GM12878 (cell line): ENCODE data around the gene THTPA. TPM values are rescaled to one million over a fixed set of nuclear protein-coding genes. Genes with fewer than 3 reads are reported as not detected.

Experiments used
- MEF2A ChIP-seq: IDR thresholded peaks from 2 replicates; pipeline ENCODE4 v1.6.1; 2011; ENCODE audit warnings: low read depth, mild to moderate bottlenecking, low read length, moderate library complexity; ENCODE audit not compliant: insufficient read depth
- PML ChIP-seq: IDR thresholded peaks from 2 replicates; pipeline ENCODE4 v1.6.1; 2012; ENCODE audit warnings: low read length, inconsistent platforms
- RELA ChIP-seq: fragments of 450-650 bp; IDR thresholded peaks from 2 replicates; pipeline ENCODE4 v1.8.0; 2014; ENCODE audit warnings: borderline replicate concordance; ENCODE audit not compliant: partially characterized antibody
- SMARCA5 ChIP-seq: fragments of 450-650 bp; IDR thresholded peaks from 2 replicates; pipeline ENCODE4 v1.6.1; 2017; ENCODE audit warnings: mild to moderate bottlenecking
- YY1 ChIP-seq: IDR thresholded peaks from 2 replicates; pipeline ENCODE4 v1.6.1; 2011; ENCODE audit warnings: low read depth, mild to moderate bottlenecking, low read length
- ZNF274 ChIP-seq: IDR thresholded peaks from one replicate; pipeline ENCODE4 v1.8.0; 2011; ENCODE audit not compliant: insufficient read length, insufficient read depth
- polyA plus RNA-seq, 11 experiments: library from polyadenylated mRNA; depleted of rRNA in 4 of 11; unstranded in 6 of 11; stranded (reverse) in 5 of 11; fragments of >200 nt; fragmentation: Nextera tagmentation in 4 of 11; fragmentation: Illumina TruSeq in 1 of 11; extraction: Ambion mirVana in 4 of 11; extraction: Trizol in 1 of 11; gene quantifications; 1 replicate in 1 of 11; 2 replicates in 10 of 11; pipeline versions ENCODE4 v1.2.1 to v1.2.3, GENCODE V29; 2011 to 2016; ENCODE audit warnings: inconsistent platforms in 2 of 11, missing spikeins in 2 of 11, low read depth in 1 of 11
- total RNA-seq, 4 experiments: library from RNA; depleted of rRNA in 3 of 4; stranded (reverse); fragments of >200 nt in 3 of 4; fragmentation: Illumina TruSeq in 1 of 4; extraction: Trizol in 1 of 4; gene quantifications; 2 replicates each; pipeline versions ENCODE4 v1.2.1 to v1.2.3, GENCODE V29; 2013 to 2021
- TF ChIP-seq, protein P1 (sequence below): IDR thresholded peaks from 2 replicates; pipeline ENCODE4 v1.6.1; 2012; ENCODE audit warnings: improper control_type of control experiment, low read depth, low read length; ENCODE audit not compliant: insufficient replicate concordance
- TF ChIP-seq, protein P2 (sequence below): fragments of 450-650 bp; IDR thresholded peaks from 2 replicates; pipeline ENCODE4 v1.6.1; 2016; ENCODE audit warnings: mild to moderate bottlenecking
- TF ChIP-seq, protein P3 (sequence below): IDR thresholded peaks from 2 replicates; pipeline ENCODE4 v1.6.1; 2011; ENCODE audit warnings: mild to moderate bottlenecking, low read depth, low read length, moderate library complexity; ENCODE audit not compliant: insufficient replicate concordance

THTPA gene
- total and polyA plus RNA-seq, 10 of the 15 experiments (the other 5 are each of a cell fraction or from before 2014, with no cell fraction given): 3.1 to 24.9 (median 12.8) TPM

DNA sequence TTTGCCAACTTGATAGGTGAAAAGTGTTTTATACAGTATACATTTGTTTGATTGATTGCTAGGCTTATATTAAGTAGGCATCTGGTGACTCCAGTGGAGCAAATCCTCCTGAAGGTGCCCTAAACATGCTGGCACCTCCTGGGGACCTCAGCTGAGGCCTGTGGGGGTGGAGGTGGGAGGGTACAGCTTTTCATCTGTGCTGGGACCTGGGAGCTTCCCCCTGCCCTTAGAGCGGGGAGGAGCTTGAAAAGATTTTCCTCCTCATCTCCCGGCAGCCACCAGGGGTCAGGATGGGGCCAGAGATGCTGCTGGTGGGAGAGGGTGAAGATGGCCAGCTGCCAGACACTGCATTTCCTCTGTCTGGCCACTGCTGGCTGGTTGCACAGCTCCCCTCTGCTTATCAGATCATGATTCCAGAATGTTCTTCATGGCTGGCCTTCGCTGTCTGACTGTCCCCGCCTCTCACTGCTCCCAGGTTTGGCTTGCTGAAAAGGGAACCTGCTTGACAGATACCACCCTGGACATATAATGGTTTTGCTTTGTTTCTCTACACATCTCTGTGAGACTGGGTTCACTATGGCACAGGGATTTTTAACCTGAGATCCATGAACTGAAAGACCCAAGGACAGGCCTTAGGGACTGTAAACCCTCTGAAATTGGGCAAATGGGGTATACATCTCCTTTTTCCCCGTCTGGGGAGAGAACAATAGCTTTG, 33.0 kb downstream of the THTPA start (continued):
- TF ChIP-seq, protein P1, sequence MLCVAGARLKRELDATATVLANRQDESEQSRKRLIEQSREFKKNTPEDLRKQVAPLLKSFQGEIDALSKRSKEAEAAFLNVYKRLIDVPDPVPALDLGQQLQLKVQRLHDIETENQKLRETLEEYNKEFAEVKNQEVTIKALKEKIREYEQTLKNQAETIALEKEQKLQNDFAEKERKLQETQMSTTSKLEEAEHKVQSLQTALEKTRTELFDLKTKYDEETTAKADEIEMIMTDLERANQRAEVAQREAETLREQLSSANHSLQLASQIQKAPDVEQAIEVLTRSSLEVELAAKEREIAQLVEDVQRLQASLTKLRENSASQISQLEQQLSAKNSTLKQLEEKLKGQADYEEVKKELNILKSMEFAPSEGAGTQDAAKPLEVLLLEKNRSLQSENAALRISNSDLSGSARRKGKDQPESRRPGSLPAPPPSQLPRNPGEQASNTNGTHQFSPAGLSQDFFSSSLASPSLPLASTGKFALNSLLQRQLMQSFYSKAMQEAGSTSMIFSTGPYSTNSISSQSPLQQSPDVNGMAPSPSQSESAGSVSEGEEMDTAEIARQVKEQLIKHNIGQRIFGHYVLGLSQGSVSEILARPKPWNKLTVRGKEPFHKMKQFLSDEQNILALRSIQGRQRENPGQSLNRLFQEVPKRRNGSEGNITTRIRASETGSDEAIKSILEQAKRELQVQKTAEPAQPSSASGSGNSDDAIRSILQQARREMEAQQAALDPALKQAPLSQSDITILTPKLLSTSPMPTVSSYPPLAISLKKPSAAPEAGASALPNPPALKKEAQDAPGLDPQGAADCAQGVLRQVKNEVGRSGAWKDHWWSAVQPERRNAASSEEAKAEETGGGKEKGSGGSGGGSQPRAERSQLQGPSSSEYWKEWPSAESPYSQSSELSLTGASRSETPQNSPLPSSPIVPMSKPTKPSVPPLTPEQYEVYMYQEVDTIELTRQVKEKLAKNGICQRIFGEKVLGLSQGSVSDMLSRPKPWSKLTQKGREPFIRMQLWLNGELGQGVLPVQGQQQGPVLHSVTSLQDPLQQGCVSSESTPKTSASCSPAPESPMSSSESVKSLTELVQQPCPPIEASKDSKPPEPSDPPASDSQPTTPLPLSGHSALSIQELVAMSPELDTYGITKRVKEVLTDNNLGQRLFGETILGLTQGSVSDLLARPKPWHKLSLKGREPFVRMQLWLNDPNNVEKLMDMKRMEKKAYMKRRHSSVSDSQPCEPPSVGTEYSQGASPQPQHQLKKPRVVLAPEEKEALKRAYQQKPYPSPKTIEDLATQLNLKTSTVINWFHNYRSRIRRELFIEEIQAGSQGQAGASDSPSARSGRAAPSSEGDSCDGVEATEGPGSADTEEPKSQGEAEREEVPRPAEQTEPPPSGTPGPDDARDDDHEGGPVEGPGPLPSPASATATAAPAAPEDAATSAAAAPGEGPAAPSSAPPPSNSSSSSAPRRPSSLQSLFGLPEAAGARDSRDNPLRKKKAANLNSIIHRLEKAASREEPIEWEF: no peak
- no peak for TF ChIP-seq ZNF274
- peak; percentile 78 for TF ChIP-seq YY1
- TF ChIP-seq, protein P2, sequence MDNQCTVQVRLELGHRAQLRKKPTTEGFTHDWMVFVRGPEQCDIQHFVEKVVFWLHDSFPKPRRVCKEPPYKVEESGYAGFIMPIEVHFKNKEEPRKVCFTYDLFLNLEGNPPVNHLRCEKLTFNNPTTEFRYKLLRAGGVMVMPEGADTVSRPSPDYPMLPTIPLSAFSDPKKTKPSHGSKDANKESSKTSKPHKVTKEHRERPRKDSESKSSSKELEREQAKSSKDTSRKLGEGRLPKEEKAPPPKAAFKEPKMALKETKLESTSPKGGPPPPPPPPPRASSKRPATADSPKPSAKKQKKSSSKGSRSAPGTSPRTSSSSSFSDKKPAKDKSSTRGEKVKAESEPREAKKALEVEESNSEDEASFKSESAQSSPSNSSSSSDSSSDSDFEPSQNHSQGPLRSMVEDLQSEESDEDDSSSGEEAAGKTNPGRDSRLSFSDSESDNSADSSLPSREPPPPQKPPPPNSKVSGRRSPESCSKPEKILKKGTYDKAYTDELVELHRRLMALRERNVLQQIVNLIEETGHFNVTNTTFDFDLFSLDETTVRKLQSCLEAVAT: no peak
- TF ChIP-seq, protein P3, sequence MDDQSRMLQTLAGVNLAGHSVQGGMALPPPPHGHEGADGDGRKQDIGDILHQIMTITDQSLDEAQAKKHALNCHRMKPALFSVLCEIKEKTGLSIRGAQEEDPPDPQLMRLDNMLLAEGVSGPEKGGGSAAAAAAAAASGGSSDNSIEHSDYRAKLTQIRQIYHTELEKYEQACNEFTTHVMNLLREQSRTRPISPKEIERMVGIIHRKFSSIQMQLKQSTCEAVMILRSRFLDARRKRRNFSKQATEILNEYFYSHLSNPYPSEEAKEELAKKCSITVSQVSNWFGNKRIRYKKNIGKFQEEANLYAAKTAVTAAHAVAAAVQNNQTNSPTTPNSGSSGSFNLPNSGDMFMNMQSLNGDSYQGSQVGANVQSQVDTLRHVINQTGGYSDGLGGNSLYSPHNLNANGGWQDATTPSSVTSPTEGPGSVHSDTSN: no peak
- no peak for TF ChIP-seq PML
- peak; percentile 62; the same call in 1 of the 2 replicates for TF ChIP-seq SMARCA5
- peak; percentile 53 for TF ChIP-seq RELA
- peak; percentile 76 for TF ChIP-seq MEF2A
